OCI-LY3 (cell line): ENCODE data around the gene NOP10.

Source experiments
- H2AFZ ChIP-seq: fragments of 200-600, 300-600 bp; shearing (Covaris generic); 2 replicates; pipeline ENCODE4 v1.6.0; 2014; ENCODE audit warnings: antibody characterized with exemption, low read depth, low read length
- H3K27ac ChIP-seq: fragments of 200-600, 300-600 bp; sonication (generic); 2 replicates; pipeline ENCODE4 v1.5.1; 2014; ENCODE audit warnings: mild to moderate bottlenecking, low read length, moderate library complexity, mixed read lengths
- H3K27me3 ChIP-seq: fragments of 200-600, 300-600 bp; sonication (generic); 2 replicates; pipeline ENCODE4 v1.6.1; 2014; ENCODE audit warnings: low read depth, low read length, mixed read lengths
- H3K36me3 ChIP-seq: fragments of 200-600, 300-600 bp; sonication (generic); replicated peaks from 2 replicates; pipeline ENCODE3; 2014; ENCODE audit warnings: low read depth, low read length, mixed read lengths
- H3K4me1 ChIP-seq: fragments of 300-600, 200-600 bp; sonication (generic); 2 replicates; pipeline ENCODE4 v1.6.1; 2014; ENCODE audit warnings: low read length, mixed read lengths
- H3K4me2 ChIP-seq: fragments of 200-600, 300-600 bp; sonication (generic); 2 replicates; pipeline ENCODE4 v1.6.1; 2014; ENCODE audit warnings: low read length, mixed read lengths
- H3K4me3 ChIP-seq: fragments of 300-600, 200-600 bp; sonication (generic); 2 replicates; pipeline ENCODE4 v1.5.1; 2014; ENCODE audit warnings: antibody characterized with exemption, mild to moderate bottlenecking, low read length, moderate library complexity
- H3K79me2 ChIP-seq: fragments of 300-600, 200-600 bp; shearing (Covaris generic); 2 replicates; pipeline ENCODE4 v1.6.1; 2014; ENCODE audit warnings: mild to moderate bottlenecking, low read length, mixed read lengths
- H3K9ac ChIP-seq: fragments of 300-600, 200-600 bp; shearing (Covaris generic); 2 replicates; pipeline ENCODE4 v1.6.0; 2014; ENCODE audit warnings: mild to moderate bottlenecking, low read length, moderate library complexity
- H3K9me3 ChIP-seq: fragments of 200-600, 300-600 bp; shearing (Covaris generic); 2 replicates; pipeline ENCODE4 v1.6.1; 2014; ENCODE audit warnings: low read length, mixed read lengths; ENCODE audit not compliant: insufficient read depth
- H4K20me1 ChIP-seq: fragments of 200-600, 300-600 bp; sonication (generic); 2 replicates; pipeline ENCODE4 v1.6.1; 2016; ENCODE audit warnings: low read length, mixed read lengths; ENCODE audit not compliant: insufficient read depth
- EZH2phosphoT487 ChIP-seq: fragments of 200-600 bp; shearing (Covaris generic); IDR thresholded peaks from 2 replicates; pipeline ENCODE4 v1.6.1; 2018; ENCODE audit warnings: antibody characterized with exemption, mixed run types, low read depth
- TF ChIP-seq, protein P1 (sequence below): fragments of 200-600, 300-600 bp; sonication (generic); IDR thresholded peaks from 2 replicates; pipeline ENCODE4 v1.5.1; 2014; ENCODE audit warnings: antibody characterized with exemption, low read length, low read depth

The NOP10 gene

DNA sequence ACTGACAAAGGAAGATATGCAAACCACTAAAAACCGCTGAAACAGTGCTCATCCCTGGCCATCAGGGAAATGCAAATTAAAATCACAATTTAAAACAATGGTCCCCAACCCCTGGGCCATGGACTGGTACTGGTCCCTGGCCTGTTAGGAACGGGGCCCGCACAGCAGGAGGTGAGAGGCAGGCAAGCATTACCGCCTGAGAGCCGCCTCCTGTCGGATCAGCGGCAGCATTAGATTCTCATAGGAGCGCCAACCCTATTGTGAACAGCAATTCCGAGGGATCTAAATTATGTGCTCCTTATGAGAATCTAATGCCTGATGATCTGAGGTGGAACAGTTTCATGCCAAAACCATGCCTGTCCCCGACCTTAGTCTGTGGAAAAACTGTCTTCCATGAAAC lies 19.7 kb downstream of the NOP10 start:
- Histone ChIP-seq H3K27me3 (no peaks in the 10 kb centered on the region), H3K9me3 (no peaks in the 10 kb centered on the region), H4K20me1 (no peaks in the 10 kb centered on the region), H3K4me3 (no peak overlapping the region), H3K79me2 (no peaks in the 10 kb centered on the region), H3K36me3 (no peaks in the 10 kb centered on the region), H3K4me1 (no peaks in the 10 kb centered on the region), H3K4me2 (no peak overlapping the region), H2AFZ (no peak overlapping the region), H3K9ac (no peak overlapping the region), H3K27ac (no peak overlapping the region)
- TF ChIP-seq EZH2phosphoT487 = no peak
- TF ChIP-seq, protein P1, sequence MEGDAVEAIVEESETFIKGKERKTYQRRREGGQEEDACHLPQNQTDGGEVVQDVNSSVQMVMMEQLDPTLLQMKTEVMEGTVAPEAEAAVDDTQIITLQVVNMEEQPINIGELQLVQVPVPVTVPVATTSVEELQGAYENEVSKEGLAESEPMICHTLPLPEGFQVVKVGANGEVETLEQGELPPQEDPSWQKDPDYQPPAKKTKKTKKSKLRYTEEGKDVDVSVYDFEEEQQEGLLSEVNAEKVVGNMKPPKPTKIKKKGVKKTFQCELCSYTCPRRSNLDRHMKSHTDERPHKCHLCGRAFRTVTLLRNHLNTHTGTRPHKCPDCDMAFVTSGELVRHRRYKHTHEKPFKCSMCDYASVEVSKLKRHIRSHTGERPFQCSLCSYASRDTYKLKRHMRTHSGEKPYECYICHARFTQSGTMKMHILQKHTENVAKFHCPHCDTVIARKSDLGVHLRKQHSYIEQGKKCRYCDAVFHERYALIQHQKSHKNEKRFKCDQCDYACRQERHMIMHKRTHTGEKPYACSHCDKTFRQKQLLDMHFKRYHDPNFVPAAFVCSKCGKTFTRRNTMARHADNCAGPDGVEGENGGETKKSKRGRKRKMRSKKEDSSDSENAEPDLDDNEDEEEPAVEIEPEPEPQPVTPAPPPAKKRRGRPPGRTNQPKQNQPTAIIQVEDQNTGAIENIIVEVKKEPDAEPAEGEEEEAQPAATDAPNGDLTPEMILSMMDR = no peak

GRCh38 chr15:34318277-34319079 lies 24.5 kb downstream of the NOP10 start:
- peak overlapping the region; percentile 74 for H3K4me3 ChIP-seq
- no peaks in the 10 kb centered on the region for H3K36me3 ChIP-seq
- H3K9ac ChIP-seq = peak overlapping the region; percentile 20
- no peak for TF ChIP-seq EZH2phosphoT487
- TF ChIP-seq, protein P1 = no peak
- H3K4me1 ChIP-seq = 0 out of 2 replicates have a peak, but pooled peaks cover 4% of the 10 kb centered on the region
- H3K9me3 ChIP-seq = no peaks in the 10 kb centered on the region
- H3K27me3 ChIP-seq = no peaks in the 10 kb centered on the region
- peak overlapping the region; percentile 66 for H2AFZ ChIP-seq
- H3K79me2 ChIP-seq = no peaks in the 10 kb centered on the region
- no peaks in the 10 kb centered on the region for H4K20me1 ChIP-seq
- no peak overlapping the region for H3K27ac ChIP-seq
- peak overlapping the region; percentile 48 for H3K4me2 ChIP-seq

DNA sequence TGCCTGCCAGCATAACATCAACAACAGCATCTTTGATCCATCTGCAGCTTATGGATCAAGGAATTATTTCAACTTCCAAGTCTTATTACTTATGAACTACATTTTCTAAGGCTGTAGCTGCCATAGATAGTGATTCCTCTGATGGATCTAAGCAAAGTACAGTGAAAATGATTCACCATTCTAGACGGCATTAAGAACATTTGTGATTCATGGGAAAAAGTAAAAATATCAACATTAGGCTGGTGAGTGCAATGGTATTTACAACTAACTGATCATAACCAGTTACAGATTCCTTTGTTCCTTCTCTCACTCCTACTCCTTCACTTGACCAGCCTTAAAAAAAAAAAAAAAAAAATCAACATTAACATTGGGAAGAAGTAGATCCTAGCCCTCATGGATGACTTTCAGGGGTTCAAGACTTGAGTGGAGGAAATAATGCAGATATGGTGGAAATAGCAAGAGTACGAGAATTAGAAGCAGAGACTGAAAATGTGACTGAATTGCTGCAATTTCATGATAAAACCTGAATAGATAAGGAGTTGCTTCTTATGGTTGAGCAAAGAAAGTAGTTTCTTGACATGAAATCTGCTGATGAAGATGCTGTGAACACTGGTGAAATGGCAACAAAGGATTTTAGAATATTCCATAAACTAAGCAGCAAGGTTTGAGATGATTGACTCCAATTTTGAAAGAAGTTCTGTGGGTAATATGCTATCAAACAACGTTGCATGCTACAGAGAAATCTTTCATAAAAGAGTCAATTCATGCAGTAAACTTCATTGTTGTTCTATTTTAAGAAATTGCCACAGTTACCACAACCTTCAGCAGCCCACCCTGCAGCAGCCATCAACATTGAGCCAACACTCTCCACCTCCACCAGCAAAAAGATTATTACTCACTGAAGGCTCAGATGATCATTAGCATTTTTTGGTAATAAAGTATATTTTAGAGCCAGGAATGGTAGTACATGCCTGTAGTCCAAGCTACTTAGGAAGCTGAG lies 28.1 kb downstream of the NOP10 start:
- Histone ChIP-seq H3K4me1 (0 out of 2 replicates have a peak, but pooled peaks cover 4% of the 10 kb centered on the region), H3K36me3 (no peaks in the 10 kb centered on the region), H4K20me1 (no peaks in the 10 kb centered on the region), H3K27ac (no peak overlapping the region), H3K4me3 (no peak overlapping the region), H2AFZ (no peak overlapping the region), H3K79me2 (no peaks in the 10 kb centered on the region), H3K27me3 (no peaks in the 10 kb centered on the region), H3K4me2 (no peak overlapping the region), H3K9me3 (no peaks in the 10 kb centered on the region), H3K9ac (no peak overlapping the region)
- TF ChIP-seq, protein P1 = no peak
- TF ChIP-seq EZH2phosphoT487 = no peak

DNA sequence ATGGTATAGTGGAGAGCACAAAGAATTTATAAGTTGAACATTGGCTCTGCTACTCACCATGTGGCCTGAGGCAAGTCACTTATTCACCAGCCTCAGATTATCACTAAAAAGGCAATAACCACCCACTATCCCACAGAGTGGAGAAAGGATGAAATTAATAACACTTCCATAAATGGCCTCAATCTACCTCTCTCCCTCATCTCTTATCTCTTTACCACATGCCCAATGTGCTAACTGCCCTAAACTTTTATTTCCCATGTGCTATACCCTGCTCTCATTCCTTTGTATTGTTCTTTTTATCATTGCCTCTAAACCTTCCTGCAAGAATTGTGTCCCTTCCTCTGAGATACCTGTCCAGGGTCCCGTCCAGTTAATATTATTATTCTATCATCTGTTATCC lies 31.4 kb downstream of the NOP10 start:
- no peaks in the 10 kb centered on the region for H3K36me3 ChIP-seq
- no peaks in the 10 kb centered on the region for H3K4me1 ChIP-seq
- H3K4me2 ChIP-seq = no peak overlapping the region
- H3K79me2 ChIP-seq = no peaks in the 10 kb centered on the region
- no peak overlapping the region for H3K9ac ChIP-seq
- no peak overlapping the region for H3K27ac ChIP-seq
- H3K27me3 ChIP-seq = no peaks in the 10 kb centered on the region
- no peak overlapping the region for H2AFZ ChIP-seq
- H4K20me1 ChIP-seq = no peaks in the 10 kb centered on the region
- TF ChIP-seq, protein P1 = no peak
- TF ChIP-seq EZH2phosphoT487 = no peak
- H3K9me3 ChIP-seq = no peaks in the 10 kb centered on the region
- no peak overlapping the region for H3K4me3 ChIP-seq
